Colon (tissue), 2 donors: Measurements from ENCODE around the gene AP3S1.

Experiments used
- FAIRE-seq: peaks from 2 replicates; lab custom pipeline; 2012; peaks lifted over from hg19 to GRCh38; lab: Jason Lieb, UNC
- donor health status: control.
- donor health status: control.

Gene AP3S1

GRCh38 chr5:115825948-115826347 is 15.8 kb upstream of the AP3S1 start:
- FAIRE-seq = no peak

DNA sequence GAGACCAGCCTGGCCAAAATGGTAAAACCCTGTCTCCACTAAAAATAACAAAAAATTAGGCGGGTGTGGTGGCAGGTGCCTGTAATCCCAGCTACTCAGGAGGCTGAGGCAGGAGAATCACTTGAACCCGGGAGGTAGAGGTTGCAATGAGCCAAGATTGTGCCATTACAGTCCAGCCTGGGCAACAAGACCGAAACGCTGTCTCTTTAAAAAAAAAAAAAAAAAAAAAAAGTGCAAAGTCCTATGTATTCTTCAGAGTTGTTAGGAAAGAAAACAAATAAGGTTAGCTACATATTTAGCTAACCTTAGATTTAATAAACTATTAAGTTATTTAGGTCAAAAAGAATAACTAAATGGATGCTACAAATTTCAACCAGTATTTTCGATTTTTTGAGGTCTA is 11.8 kb upstream of the AP3S1 start:
- peak; percentile 41 for FAIRE-seq

GRCh38 chr5:115831163-115831768 is 10.5 kb upstream of the AP3S1 start:
- FAIRE-seq = no peak

- FAIRE-seq = no peak
Observed at GRCh38 chr5:115835481-115835880, 6.3 kb upstream of the AP3S1 start.

- no peak for FAIRE-seq
Observed at GRCh38 chr5:115838885-115839518, 2.7 kb upstream of the AP3S1 start.

- FAIRE-seq = no peak
Observed at GRCh38 chr5:115840873-115841272, 862 bp upstream of the AP3S1 start.

DNA sequence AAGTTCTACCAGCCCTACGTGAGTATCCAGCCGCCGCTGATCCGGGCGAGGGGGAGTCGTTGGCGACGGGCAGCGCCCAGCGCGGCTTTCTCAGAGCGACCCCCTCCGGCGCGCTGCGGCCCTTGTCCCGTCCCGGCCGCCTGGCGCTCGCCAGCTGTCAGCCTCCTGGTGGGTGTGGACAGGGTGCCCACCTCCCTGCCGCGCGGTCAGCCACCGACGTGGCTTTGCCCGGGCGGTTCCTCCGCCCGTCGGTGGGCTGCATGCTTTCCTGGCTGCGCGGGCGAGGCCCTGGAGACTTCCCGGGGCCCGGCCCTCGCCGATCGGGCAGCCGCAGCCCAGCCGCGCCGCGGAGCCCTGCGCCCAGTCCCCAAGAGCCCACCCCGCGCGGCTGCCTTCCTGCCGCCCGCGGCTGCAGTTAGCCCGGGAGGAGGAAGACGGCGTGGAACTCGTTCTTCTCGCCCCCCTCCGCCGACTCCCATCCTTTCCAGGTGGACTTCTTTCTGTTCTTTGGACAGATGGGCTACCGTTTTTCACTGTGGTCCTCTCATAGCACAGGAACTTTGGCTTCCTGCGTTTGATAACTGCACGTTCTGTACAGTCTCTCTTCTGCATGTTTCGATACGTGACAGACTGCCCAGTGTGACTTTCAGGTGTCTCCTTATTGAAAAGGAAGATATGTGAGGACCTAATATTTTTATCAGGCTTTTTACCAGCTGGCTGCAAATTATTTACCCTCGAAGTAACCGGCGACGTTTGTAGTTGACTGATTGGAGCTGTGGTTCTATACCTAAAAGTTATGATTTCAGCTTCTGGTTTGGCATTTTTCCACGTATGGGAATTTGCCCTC is 577 bp downstream of the AP3S1 start:
- FAIRE-seq = no peak

GRCh38 chr5:115842952-115843351 is 1.2 kb downstream of the AP3S1 start:
- FAIRE-seq = no peak

DNA sequence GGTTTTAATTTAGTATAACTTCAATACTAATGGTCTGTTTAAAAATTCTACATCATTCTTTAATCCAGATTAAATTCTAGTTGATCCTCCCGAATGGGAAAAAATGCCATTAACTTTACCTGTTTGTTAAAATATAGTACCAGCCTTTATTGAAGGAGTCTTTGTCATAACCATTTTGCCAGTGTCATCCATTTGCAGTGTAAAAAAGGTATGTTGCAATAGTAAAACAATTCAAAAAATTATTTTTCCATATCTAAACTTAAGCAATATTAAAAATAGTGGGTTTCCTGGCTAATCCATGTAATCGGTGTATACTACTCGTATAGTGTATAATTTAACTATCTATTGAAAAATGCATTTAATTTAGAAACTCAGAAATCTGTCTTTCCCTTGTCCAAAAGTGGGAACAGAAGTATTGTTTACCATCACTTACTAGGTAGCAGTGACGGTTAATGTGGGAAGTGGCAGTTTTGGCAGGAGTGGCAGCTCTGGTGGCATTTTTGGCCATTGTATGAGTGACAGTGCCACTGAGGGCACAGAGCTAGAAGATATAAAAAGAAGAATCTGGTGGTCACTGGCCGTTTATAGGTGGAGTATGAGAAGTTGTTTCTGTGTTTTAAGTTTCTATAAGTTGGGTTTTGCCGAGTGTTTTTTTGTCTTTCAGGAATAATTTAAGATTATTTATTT is 1.9 kb downstream of the AP3S1 start:
- FAIRE-seq = no peak

DNA sequence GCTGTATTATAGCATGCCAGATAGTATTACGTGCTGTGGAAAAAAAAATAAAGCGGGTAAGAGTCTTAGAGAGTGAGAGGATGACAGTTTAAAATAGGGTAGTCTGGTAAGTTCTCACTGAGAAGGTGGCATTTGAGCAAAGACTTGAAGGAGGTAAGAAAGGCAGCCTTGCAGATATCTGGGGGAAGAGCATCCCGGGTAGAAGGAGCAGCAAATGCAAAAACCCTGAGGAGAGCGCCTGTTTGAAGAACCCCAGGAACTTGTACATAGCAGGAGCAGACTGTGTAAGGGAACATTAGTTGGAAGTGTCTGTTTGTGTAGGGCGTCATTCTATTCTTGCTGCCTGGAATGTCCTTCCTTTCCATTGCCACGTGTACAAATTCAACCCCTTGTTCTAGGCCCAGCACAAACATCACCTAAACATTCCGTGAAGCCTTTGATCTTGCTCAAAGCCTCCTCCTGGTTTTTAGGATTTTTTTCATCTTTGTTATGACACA is 2.6 kb downstream of the AP3S1 start:
- FAIRE-seq = no peak

DNA sequence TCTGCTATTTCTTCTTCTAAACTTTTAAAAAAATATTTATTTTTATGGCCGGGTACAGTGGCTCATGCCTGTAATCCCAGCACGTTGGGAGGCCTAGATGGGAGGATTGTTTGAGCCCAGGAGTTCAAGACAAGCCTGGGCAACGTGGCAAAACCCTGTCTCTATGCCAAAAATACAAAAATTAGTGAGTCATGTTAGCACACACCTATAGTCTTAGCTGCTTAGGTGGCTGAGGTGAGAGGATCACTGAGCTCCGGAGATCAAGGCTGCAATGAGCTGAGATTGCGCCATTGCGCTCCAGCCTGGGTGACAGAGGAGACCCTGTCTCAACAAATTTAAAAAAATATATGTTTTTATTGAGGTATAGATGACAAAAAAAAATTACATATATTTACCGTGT is 5.6 kb downstream of the AP3S1 start:
- no peak for FAIRE-seq

- FAIRE-seq = no peak
Observed at GRCh38 chr5:115849258-115849798, 7.6 kb downstream of the AP3S1 start.

- FAIRE-seq = no peak
Observed at GRCh38 chr5:115850744-115851416, 9.1 kb downstream of the AP3S1 start.

- FAIRE-seq = no peak
Observed at GRCh38 chr5:115854139-115854538, 12.4 kb downstream of the AP3S1 start.

- FAIRE-seq = no peak
Observed at GRCh38 chr5:115855959-115856358, 14.2 kb downstream of the AP3S1 start.

DNA sequence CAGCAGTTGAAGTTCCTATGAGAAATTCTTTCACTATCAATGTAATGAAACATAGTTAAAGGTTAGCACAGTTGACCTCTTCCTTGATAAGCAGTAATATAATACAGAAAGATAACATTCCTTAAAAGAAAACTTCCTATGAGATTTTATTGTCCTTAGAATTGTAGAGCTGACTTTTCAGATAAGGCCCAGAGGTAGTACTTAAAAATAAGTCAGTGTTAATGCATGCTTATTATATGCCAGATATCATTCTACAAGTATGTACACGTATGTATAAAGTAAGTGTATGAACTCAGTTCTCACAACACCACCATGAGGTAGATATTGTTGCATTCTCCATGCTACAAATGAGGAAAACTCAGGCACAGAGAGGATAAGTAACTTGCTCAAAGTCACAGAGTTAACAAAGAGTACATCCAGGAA is 15.3 kb downstream of the AP3S1 start:
- no peak for FAIRE-seq

DNA sequence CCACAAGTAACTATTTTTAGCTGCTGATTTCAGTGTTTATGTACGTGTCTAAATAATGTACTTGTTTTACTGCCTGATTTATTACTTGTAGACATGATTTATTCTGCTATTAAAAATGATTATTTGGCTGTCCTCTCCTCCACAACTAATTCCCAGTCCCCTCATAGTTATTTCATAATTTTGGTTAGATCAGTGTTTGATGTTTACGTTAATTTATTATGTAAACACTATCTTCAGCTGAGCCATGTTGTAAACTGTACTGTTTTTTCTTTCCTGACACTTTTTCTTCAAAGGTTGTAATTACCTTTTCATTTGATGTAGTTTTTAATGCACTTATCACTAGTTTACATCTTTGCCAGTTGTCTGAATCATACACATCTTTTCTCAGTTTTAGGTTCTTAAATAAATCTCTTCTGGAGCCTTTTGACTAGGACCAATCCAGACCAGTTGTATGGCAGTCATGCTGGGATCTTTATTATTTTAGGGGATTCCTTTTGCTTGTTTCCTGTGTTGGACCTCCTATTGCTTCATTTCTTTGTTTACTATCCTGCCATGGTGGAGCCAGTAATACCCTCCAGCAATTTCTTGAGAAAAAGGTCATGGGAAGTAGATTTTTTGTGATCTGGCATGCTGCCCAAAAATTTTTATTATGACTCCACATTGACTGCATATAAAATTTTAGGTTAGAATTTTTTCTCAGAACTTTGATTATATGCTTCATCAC is 16.1 kb downstream of the AP3S1 start:
- FAIRE-seq = no peak

DNA sequence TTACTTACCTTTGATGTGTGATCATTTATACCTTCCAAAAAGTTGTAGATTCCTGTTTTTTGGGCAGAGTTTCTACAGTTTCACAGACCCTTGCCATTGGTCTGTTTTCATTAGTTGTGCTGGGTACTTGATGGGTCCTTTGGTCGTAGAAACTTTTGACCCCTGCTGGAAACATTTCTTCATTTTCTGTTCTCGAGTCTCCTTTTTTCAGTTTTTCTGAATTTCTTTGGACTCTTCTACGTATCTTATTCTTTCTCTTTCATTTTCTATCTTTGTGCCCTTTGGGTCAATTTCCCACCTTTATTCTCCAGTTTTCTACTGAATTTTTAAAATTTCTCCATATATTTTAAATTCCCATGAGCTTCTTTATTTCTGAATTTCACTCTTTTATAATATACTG is 16.7 kb downstream of the AP3S1 start:
- no peak for FAIRE-seq

GRCh38 chr5:115859378-115859777 is 17.6 kb downstream of the AP3S1 start:
- FAIRE-seq = no peak

DNA sequence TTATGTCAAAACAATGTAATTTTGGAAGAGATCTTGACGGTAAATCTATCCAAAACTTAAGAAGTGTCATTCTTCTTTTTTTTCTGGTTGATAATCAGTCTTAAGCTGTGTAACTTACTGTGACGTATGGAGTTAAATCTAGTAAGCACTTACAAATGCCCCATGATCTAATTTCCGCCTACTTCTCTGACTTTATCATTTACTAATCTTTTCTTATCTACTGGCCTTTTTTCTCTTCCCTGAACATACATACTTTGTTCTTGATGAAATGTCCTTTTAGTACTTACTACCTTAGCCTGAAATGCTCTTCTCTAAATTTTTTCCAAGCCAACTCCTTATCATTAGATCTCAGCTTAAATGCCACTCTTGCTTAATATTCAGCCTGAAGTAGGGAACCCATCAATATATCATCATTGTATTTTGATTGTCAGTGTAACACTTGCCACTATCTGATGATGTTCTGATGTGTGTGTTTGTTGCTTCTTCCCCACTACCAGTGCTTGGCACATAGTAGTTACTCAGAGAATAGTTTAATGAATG is 27.6 kb downstream of the AP3S1 start:
- no peak for FAIRE-seq

- no peak for FAIRE-seq
Observed at GRCh38 chr5:115872447-115872846, 30.7 kb downstream of the AP3S1 start.
